Measurements from ENCODE around the gene TMEM106C. TPM values are rescaled to one million over a fixed set of nuclear protein-coding genes. Genes with fewer than 3 reads are reported as not detected.

The TMEM106C gene
- total RNA-seq, 1 donor from 2014 or later: 30.0 TPM

DNA sequence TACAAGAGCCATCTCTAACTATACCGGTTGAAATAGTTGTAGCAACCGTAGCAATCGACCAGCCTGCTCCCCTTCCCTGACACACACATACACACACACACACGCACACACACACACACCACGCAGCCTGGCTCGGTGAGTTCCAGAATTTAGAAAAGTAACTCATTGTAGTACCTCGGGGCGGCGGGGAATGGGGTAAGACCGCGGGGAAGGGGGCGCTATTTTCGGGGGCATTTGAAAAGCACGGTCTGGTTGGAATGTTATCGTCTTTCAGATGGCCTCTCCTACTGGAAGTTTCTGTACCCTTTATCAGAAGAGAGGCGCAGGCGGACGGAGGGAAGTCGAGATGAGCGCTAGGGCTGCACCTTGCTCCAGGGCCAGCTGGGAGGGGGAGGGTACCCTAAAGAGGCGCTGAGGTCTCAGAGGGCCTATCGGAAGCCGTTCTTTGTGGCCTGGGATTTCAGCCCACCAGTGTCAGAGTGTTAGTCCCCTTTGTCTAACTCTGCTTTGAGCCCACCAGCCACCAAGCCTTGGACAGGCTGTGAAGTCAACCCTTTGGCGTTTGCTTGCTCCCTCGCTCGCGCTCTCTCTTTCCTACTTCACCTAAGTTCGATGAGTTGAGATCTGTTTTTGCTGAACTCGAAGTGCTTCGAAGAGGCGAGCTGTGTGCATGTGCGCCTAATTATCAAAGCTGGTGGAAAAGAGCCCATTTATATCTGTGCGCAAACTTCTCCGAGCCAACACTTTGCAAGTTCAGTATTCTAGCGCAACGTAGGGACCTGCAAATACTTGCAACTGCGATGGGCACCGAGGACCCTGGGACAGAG lies 40.0 kb downstream of the TMEM106C start:
- Mint-ChIP-seq H3K27ac (ENCODE audit: unreplicated experiment) (peak overlapping the region; percentile 35), H3K4me3 (ENCODE audit: unreplicated experiment) (peak overlapping the region; percentile 95), H3K36me3 (ENCODE audit: low read depth, unreplicated experiment) (no peaks in the 10 kb centered on the region), H3K9me3 (ENCODE audit: unreplicated experiment) (peaks cover 2% of the 10 kb centered on the region), H3K4me1 (ENCODE audit: low read depth, unreplicated experiment) (peaks cover 3% of the 10 kb centered on the region), H3K27me3 (ENCODE audit: low read depth, unreplicated experiment) (peaks cover 47% of the 10 kb centered on the region)
- FAIRE-seq (no peak), DNase-seq (ENCODE audit: low read depth) (no peak)
- peak overlapping the region; percentile 63 for H2AFZ ChIP-seq (ENCODE audit: low read depth, low read length)
- no peak overlapping the region for H3K9ac ChIP-seq (ENCODE audit: low read length)
- TF ChIP-seq, protein P1, sequence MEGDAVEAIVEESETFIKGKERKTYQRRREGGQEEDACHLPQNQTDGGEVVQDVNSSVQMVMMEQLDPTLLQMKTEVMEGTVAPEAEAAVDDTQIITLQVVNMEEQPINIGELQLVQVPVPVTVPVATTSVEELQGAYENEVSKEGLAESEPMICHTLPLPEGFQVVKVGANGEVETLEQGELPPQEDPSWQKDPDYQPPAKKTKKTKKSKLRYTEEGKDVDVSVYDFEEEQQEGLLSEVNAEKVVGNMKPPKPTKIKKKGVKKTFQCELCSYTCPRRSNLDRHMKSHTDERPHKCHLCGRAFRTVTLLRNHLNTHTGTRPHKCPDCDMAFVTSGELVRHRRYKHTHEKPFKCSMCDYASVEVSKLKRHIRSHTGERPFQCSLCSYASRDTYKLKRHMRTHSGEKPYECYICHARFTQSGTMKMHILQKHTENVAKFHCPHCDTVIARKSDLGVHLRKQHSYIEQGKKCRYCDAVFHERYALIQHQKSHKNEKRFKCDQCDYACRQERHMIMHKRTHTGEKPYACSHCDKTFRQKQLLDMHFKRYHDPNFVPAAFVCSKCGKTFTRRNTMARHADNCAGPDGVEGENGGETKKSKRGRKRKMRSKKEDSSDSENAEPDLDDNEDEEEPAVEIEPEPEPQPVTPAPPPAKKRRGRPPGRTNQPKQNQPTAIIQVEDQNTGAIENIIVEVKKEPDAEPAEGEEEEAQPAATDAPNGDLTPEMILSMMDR (IDR thresholded peaks at IDR 0.05; ENCODE audit: insufficient read depth, low read depth, low read length): no peak
- no peak for TF ChIP-seq EZH2 (IDR thresholded peaks at IDR 0.05; ENCODE audit: insufficient read depth, low read length)
- H3K9me3 ChIP-seq (ENCODE audit: insufficient read depth, low read depth, low read length): no peaks in the 10 kb centered on the region
- peak overlapping the region; percentile 98 for H3K4me2 ChIP-seq (ENCODE audit: low read length)
- H3K36me3 ChIP-seq (ENCODE audit: insufficient read depth, low read length): no peaks in the 10 kb centered on the region
- H3K4me1 ChIP-seq (ENCODE audit: insufficient read depth, low read length): peaks cover 21% of the 10 kb centered on the region
- H3K4me3 ChIP-seq (ENCODE audit: insufficient read depth, low read depth, low read length): peak overlapping the region; percentile 32
- H3K27me3 ChIP-seq (ENCODE audit: insufficient read depth, low read length): peaks cover 85% of the 10 kb centered on the region
- no peaks in the 10 kb centered on the region for H3K79me2 ChIP-seq (ENCODE audit: insufficient read depth, low read length)
- peaks cover 5% of the 10 kb centered on the region for H4K20me1 ChIP-seq (ENCODE audit: insufficient read depth, low read length)
- H3K27ac ChIP-seq (ENCODE audit: low read depth, low read length): no peak overlapping the region

DNA sequence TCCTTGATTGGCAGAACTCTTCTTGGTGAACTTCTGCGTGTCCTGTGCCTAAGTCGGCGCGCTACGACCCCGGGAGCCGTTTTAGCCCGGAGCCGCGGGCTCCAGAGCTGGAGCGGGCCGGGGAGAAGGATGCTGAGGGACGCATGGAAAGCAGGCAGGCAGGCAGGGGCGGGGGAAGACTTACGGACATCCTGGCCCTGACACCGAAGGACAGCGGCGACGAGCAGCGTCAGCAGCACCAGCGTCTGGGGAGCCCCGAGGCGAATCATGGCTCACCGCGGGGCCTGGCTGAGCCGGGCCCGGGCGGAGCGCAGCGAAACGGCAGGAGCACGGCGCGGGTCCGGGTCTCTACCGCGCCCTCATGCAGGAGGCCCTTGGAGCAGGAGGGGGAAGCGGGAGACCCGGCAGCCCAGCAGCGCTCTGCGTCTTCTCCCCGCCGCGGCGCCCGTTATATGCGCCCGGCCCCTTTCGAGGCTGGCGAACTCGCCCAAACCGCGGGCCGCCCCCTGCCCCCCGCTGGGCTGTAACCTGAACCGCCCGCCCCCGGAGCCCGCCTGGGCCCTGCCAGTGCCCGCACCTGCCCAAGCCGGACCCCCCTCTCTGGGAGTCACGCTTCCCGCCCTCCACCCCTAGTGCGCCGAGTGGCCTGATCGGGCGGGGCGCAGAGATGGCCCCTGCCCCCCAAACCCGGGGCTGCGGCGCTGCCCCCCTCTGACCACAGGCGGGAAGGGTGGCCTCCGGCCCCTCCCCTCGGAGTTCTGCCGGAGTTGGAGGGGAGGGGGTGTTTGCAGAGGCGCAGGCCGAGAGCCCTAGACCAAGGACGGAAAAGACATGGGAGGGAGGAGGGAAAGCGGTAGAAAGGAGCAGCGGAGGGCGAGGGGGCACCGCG lies 40.9 kb downstream of the TMEM106C start, which contains the start of gene COL2A1:
COL2A1 (minus strand) TSS at position 424 of the 889 bp plus-strand sequence; CDS start at position 269, 155 bp downstream.
- no peak for FAIRE-seq
- no peak within 1 kb of the TSS for H3K9ac ChIP-seq (ENCODE audit: low read length)
- peaks cover 3% of the 10 kb centered on the region for H3K4me1 Mint-ChIP-seq (ENCODE audit: low read depth, unreplicated experiment)
- peak within 1 kb of the TSS; percentile 32 for H3K4me3 ChIP-seq (ENCODE audit: insufficient read depth, low read depth, low read length)
- peak; percentile 59 for TF ChIP-seq EZH2 (IDR thresholded peaks at IDR 0.05; ENCODE audit: insufficient read depth, low read length)
- TF ChIP-seq, protein P1 (IDR thresholded peaks at IDR 0.05; ENCODE audit: insufficient read depth, low read depth, low read length): no peak
- no peaks in the 10 kb centered on the region for H3K36me3 Mint-ChIP-seq (ENCODE audit: low read depth, unreplicated experiment)
- no peak within 1 kb of the TSS for H3K27ac ChIP-seq (ENCODE audit: low read depth, low read length)
- peaks cover 84% of the 10 kb centered on the region for H3K27me3 ChIP-seq (ENCODE audit: insufficient read depth, low read length)
- H3K9me3 ChIP-seq (ENCODE audit: insufficient read depth, low read depth, low read length): no peaks in the 10 kb centered on the region
- no peak for DNase-seq (ENCODE audit: low read depth)
- peaks cover 48% of the 10 kb centered on the region for H3K27me3 Mint-ChIP-seq (ENCODE audit: low read depth, unreplicated experiment)
- no peaks in the 10 kb centered on the region for H3K79me2 ChIP-seq (ENCODE audit: insufficient read depth, low read length)
- H3K4me2 ChIP-seq (ENCODE audit: low read length): peak within 1 kb of the TSS; percentile 82
- peaks cover 2% of the 10 kb centered on the region for H3K9me3 Mint-ChIP-seq (ENCODE audit: unreplicated experiment)
- H3K4me3 Mint-ChIP-seq (ENCODE audit: unreplicated experiment): peak within 1 kb of the TSS; percentile 80
- H2AFZ ChIP-seq (ENCODE audit: low read depth, low read length): peak within 1 kb of the TSS; percentile 63
- H3K4me1 ChIP-seq (ENCODE audit: insufficient read depth, low read length): peaks cover 21% of the 10 kb centered on the region
- peaks cover 5% of the 10 kb centered on the region for H4K20me1 ChIP-seq (ENCODE audit: insufficient read depth, low read length)
- no peak within 1 kb of the TSS for H3K27ac Mint-ChIP-seq (ENCODE audit: unreplicated experiment)
- H3K36me3 ChIP-seq (ENCODE audit: insufficient read depth, low read length): no peaks in the 10 kb centered on the region
